H9 (cell line): Measurements from ENCODE around the gene FAM185A. TPM values are rescaled to one million over a fixed set of nuclear protein-coding genes. Genes with fewer than 3 reads are reported as not detected.
"Not testable (repeated sequence)": the region's sequence is repeated elsewhere in the genome, so short reads cannot be mapped to it uniquely, and the experiment has no call there.

Experiments used
- DNase-seq: peaks from one replicate; pipeline ENCODE4 v3.0.0-alpha.2; 2017
- H2AFZ ChIP-seq: one replicate; pipeline ENCODE4 v1.6.1; 2013; ENCODE audit warnings: mild to moderate bottlenecking, low read length, control low read depth, moderate library complexity
- H2AK5ac ChIP-seq: 2 replicates; pipeline ENCODE4 v1.6.1; 2013; ENCODE audit warnings: low read length, control low read depth, mixed read lengths; ENCODE audit not compliant: insufficient read length
- H2BK120ac ChIP-seq: one replicate; pipeline ENCODE4 v1.6.1; 2013; ENCODE audit warnings: low read depth, mild to moderate bottlenecking, low read length, control low read depth, inconsistent platforms; ENCODE audit not compliant: poor library complexity, severe bottlenecking
- H2BK12ac ChIP-seq: 2 replicates; pipeline ENCODE4 v1.6.1; 2013; ENCODE audit warnings: low read length, control low read depth, mixed read lengths, low read depth; ENCODE audit not compliant: insufficient read length
- H2BK15ac ChIP-seq: 2 replicates; pipeline ENCODE4 v1.6.1; 2013; ENCODE audit warnings: low read depth, low read length, control low read depth
- H2BK20ac ChIP-seq: one replicate; pipeline ENCODE4 v1.6.1; 2013; ENCODE audit warnings: low read depth, mild to moderate bottlenecking, low read length, control low read depth, inconsistent platforms; ENCODE audit not compliant: poor library complexity, severe bottlenecking
- H2BK5ac ChIP-seq: 2 replicates; pipeline ENCODE4 v1.6.1; 2013; ENCODE audit warnings: low read length, control low read depth, mixed read lengths; ENCODE audit not compliant: insufficient read length
- H3K14ac ChIP-seq: 2 replicates; pipeline ENCODE4 v1.6.1; 2013; ENCODE audit warnings: low read length, control low read depth; ENCODE audit not compliant: insufficient read depth
- H3K18ac ChIP-seq: 2 replicates; pipeline ENCODE4 v1.6.1; 2013; ENCODE audit warnings: low read depth, mild to moderate bottlenecking, mixed read lengths, low read length, control low read depth; ENCODE audit not compliant: insufficient read length
- H3K23ac ChIP-seq: 2 replicates; pipeline ENCODE4 v1.6.1; 2013; ENCODE audit warnings: low read length, control low read depth, mixed read lengths, low read depth; ENCODE audit not compliant: insufficient read length
- H3K23me2 ChIP-seq: 2 replicates; pipeline ENCODE4 v1.6.1; 2013; ENCODE audit warnings: low read depth, mild to moderate bottlenecking, mixed read lengths, low read length, control low read depth; ENCODE audit not compliant: insufficient read length, poor library complexity, severe bottlenecking
- H3K27ac ChIP-seq: 2 replicates; pipeline ENCODE4 v1.5.1; 2013; ENCODE audit warnings: low read length, control low read depth, mixed read lengths, low read depth; ENCODE audit not compliant: insufficient read length
- H3K27me3 ChIP-seq: 2 replicates; pipeline ENCODE4 v1.6.1; 2013; ENCODE audit warnings: low read length, control low read depth, inconsistent platforms; ENCODE audit not compliant: insufficient read depth
- H3K4ac ChIP-seq: 2 replicates; pipeline ENCODE4 v1.6.1; 2013; ENCODE audit warnings: low read depth, mild to moderate bottlenecking, control low read depth, inconsistent platforms, low read length, moderate library complexity
- H3K4me1 ChIP-seq: 2 replicates; pipeline ENCODE4 v1.6.1; 2013; ENCODE audit warnings: low read length, control low read depth, inconsistent platforms; ENCODE audit not compliant: insufficient read depth
- H3K4me2 ChIP-seq: 2 replicates; pipeline ENCODE4 v1.6.1; 2013; ENCODE audit warnings: low read length, control low read depth, mixed read lengths; ENCODE audit not compliant: insufficient read length, insufficient read depth
- H3K56ac ChIP-seq: 2 replicates; pipeline ENCODE4 v1.6.1; 2013; ENCODE audit warnings: low read depth, mild to moderate bottlenecking, mixed read lengths, low read length, control low read depth; ENCODE audit not compliant: insufficient read length
- H3K79me1 ChIP-seq: 2 replicates; pipeline ENCODE4 v1.6.1; 2013; ENCODE audit warnings: low read depth, mild to moderate bottlenecking, moderate library complexity, low read length, control low read depth, inconsistent platforms; ENCODE audit not compliant: insufficient read depth, poor library complexity, severe bottlenecking
- H3K79me2 ChIP-seq: 2 replicates; pipeline ENCODE4 v1.6.1; 2013; ENCODE audit warnings: low read length, control low read depth, inconsistent platforms; ENCODE audit not compliant: insufficient read depth
- H3K9ac ChIP-seq: 2 replicates; pipeline ENCODE4 v1.6.1; 2013; ENCODE audit warnings: low read length, control low read depth, mixed read lengths; ENCODE audit not compliant: insufficient read length; ENCODE audit errors: extremely low read depth
- H3K9me3 ChIP-seq: one replicate; pipeline ENCODE4 v1.6.1; 2013; ENCODE audit warnings: low read depth, low read length, inconsistent platforms; ENCODE audit not compliant: control insufficient read depth
- H3T11ph ChIP-seq: one replicate; pipeline ENCODE4 v1.6.1; 2013; ENCODE audit warnings: mild to moderate bottlenecking, low read length, control low read depth, inconsistent platforms
- H4K20me1 ChIP-seq: one replicate; pipeline ENCODE4 v1.6.1; 2013; ENCODE audit not compliant: control insufficient read depth, insufficient read length, insufficient read depth
- H4K5ac ChIP-seq: 2 replicates; pipeline ENCODE4 v1.6.1; 2013; ENCODE audit warnings: low read depth, mild to moderate bottlenecking, mixed read lengths, low read length, control low read depth; ENCODE audit not compliant: insufficient read length
- H4K8ac ChIP-seq: replicated peaks from 2 replicates; pipeline ENCODE4 v1.6.1; 2013; ENCODE audit warnings: low read length, control low read depth, mixed read lengths, low read depth; ENCODE audit not compliant: insufficient read length
- H4K91ac ChIP-seq: 2 replicates; pipeline ENCODE4 v1.6.1; 2013; ENCODE audit warnings: low read depth, mild to moderate bottlenecking, moderate library complexity, mixed read lengths, low read length, control low read depth; ENCODE audit not compliant: insufficient read length
- H3K27ac Mint-ChIP-seq, 3 experiments: 2 replicates in 2 of 3; 3 replicates in 1 of 3; pipeline ENCODE4 v1.8.0; 2020 to 2021; ENCODE audit warnings: mixed read lengths in 3 of 3, mild to moderate bottlenecking in 1 of 3, moderate library complexity in 1 of 3
- H3K27me3 Mint-ChIP-seq: 2 replicates; pipeline ENCODE4 v1.8.0; 2021; ENCODE audit warnings: low read depth, mild to moderate bottlenecking, moderate library complexity, mixed read lengths
- H3K36me3 Mint-ChIP-seq, 3 experiments: 2 replicates in 2 of 3; 3 replicates in 1 of 3; pipeline ENCODE4 v1.8.0; 2020 to 2021; ENCODE audit warnings: low read depth in 3 of 3, mixed read lengths in 3 of 3; ENCODE audit not compliant: insufficient read depth in 1 of 3
- H3K4me1 Mint-ChIP-seq, 2 experiments: 2 replicates each; pipeline ENCODE4 v1.8.0; 2020; ENCODE audit warnings: mixed read lengths in 2 of 2
- H3K4me3 Mint-ChIP-seq, 2 experiments: 2 replicates in 1 of 2; 3 replicates in 1 of 2; pipeline ENCODE4 v1.8.0; 2020 to 2021; ENCODE audit warnings: mild to moderate bottlenecking in 2 of 2, mixed read lengths in 2 of 2, moderate library complexity in 1 of 2
- H3K9me3 Mint-ChIP-seq, 2 experiments: 2 replicates in 1 of 2; 3 replicates in 1 of 2; pipeline ENCODE4 v1.8.0; 2020; ENCODE audit warnings: mild to moderate bottlenecking in 2 of 2, mixed read lengths in 2 of 2, moderate library complexity in 1 of 2
- WGBS: extraction: QIAGEN DNeasy Blood & Tissue Kit; methylation state at CpG from one replicate; pipeline ENCODE4 v1.1.7; 2013; ENCODE audit warnings: missing lambda C conversion rate, low lambda C conversion rate, mixed read lengths; ENCODE audit not compliant: insufficient read length; ENCODE audit errors: extremely low coverage; 5-methylcytosine and 5-hydroxymethylcytosine counted together
- total RNA-seq: library from RNA; stranded (reverse); gene quantifications from 2 replicates; pipeline ENCODE4 v1.2.1, GENCODE V29; 2021

The FAM185A gene
- total RNA-seq, 1 experiment from 2014 or later: 7.0 TPM

- H3K9me3 Mint-ChIP-seq: peaks cover 11 to 12% of the 10 kb centered on the region in 2 experiments
- not testable (repeated sequence) for H3K4me3 Mint-ChIP-seq, H4K20me1 ChIP-seq, H2BK20ac ChIP-seq, H2BK15ac ChIP-seq, H3K27me3 ChIP-seq, H2BK120ac ChIP-seq, H3K4me2 ChIP-seq, H3K79me1 ChIP-seq, H4K8ac ChIP-seq, H3K23ac ChIP-seq, H3K23me2 ChIP-seq, H4K91ac ChIP-seq, H3K9me3 ChIP-seq, H3K4me1 ChIP-seq, DNase-seq, H3K14ac ChIP-seq, H2AFZ ChIP-seq, H3K27ac ChIP-seq, H3K9ac ChIP-seq, H3K56ac ChIP-seq, H3K4me1 Mint-ChIP-seq, H4K5ac ChIP-seq, H3K79me2 ChIP-seq, H2BK5ac ChIP-seq, H3K27me3 Mint-ChIP-seq, H3K18ac ChIP-seq, H2BK12ac ChIP-seq, H2AK5ac ChIP-seq, H3T11ph ChIP-seq, H3K4ac ChIP-seq, H3K27ac Mint-ChIP-seq
- peaks cover 18 to 29% (median 23%) of the 10 kb centered on the region in 3 experiments for H3K36me3 Mint-ChIP-seq
Observed at GRCh38 chr7:102776217-102776616, 27.4 kb downstream of the FAM185A start.

- not testable (repeated sequence) for DNase-seq, H4K91ac ChIP-seq, H3K27ac ChIP-seq, H3K9ac ChIP-seq, H4K20me1 ChIP-seq, H2BK20ac ChIP-seq, H3K23me2 ChIP-seq, H4K8ac ChIP-seq, H3K14ac ChIP-seq, H2BK5ac ChIP-seq, H2AK5ac ChIP-seq, H3K4me1 Mint-ChIP-seq, H3K56ac ChIP-seq, H3K27me3 ChIP-seq, H2BK12ac ChIP-seq, H3K18ac ChIP-seq, H3K23ac ChIP-seq, H4K5ac ChIP-seq, H3K4me1 ChIP-seq, H3K27ac Mint-ChIP-seq, H3K4me3 Mint-ChIP-seq, H2BK15ac ChIP-seq, H3K27me3 Mint-ChIP-seq, H3K4me2 ChIP-seq, H3T11ph ChIP-seq, H3K79me2 ChIP-seq, H3K79me1 ChIP-seq, H3K4ac ChIP-seq, H2BK120ac ChIP-seq, H2AFZ ChIP-seq, H3K9me3 ChIP-seq
- WGBS: no CpG with 5 or more reads among the region's 3 CpGs
- peaks cover 22 to 23% of the 10 kb centered on the region in 2 experiments for H3K9me3 Mint-ChIP-seq
- H3K36me3 Mint-ChIP-seq: peaks cover 23 to 36% (median 31%) of the 10 kb centered on the region in 3 experiments
Observed at GRCh38 chr7:102778663-102779062, 29.9 kb downstream of the FAM185A start.
